ENCODE data around the gene NUBPL. TPM values are rescaled to one million over a fixed set of nuclear protein-coding genes. Genes with fewer than 3 reads are reported as not detected.
"Not testable (repeated sequence)": the region's sequence is repeated elsewhere in the genome, so short reads cannot be mapped to it uniquely, and the experiment has no call there.

The NUBPL gene
- total RNA-seq, 2 experiments from 2014 or later: 10.2 to 12.5 TPM

DNA sequence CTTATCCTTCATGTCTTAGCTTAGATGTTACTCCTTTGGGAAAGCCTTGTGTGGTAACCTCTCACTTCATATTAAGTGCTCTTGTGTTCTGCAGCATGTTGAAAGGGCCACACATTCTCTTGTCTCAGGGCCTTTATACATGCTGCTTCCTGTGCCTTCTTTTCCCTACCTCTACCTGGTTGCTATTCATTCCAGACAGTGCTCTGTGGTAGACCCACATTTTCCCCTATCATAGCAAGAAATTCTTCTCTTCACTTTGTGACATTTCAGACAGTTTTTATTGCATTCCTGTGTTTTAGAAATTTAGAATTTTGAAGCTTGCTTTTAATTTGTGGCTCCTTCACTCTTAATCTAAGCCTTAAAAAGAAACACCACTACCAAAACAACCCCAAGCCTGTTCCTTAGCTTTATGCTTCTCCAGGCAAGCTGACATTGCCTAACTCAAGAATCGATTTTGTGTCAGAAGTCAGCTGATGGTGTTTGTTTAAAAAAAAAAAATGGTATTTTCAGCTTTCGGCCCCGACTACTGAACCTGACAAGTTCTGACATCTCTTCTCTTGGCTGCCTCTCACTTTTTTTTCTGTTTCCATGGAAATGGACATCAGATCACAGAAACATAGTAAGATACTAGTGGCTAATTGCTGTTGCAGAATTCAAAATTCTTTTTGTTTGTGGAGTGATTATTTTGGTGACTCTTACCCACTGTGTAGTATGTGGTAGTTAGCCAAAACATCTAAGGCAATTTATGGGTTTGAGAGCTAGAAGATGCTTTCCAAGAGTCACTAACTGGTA is 156.3 kb downstream of the NUBPL start:
- CTCF ChIA-PET: interaction anchor here (0.6 kb wide), 1 partner anchor 737 kb away, joined by 3 read pairs; no protein-coding TSS in a partner anchor
- POLR2A ChIA-PET: no interaction called here

DNA sequence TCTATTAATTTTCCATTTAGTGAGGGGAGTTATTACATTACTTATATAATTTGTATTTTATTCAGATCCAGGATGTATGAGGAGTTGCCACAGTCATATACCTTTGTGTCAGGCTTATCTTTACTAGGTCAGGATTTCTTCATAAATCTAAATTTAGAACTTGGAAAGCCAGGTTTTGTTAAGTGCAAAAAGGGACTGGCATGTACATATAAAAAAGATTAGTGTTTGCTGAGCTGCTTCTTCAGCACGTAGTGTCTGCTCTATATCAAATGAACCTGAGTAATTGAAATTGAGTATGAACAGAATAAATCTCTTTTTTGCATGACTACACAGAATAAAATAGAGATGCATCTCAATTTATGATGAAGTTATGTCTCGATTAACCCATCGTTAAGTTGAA is 157.4 kb downstream of the NUBPL start:
- ChIA-PET POLR2A (no interaction called here), CTCF (no interaction called here)

DNA sequence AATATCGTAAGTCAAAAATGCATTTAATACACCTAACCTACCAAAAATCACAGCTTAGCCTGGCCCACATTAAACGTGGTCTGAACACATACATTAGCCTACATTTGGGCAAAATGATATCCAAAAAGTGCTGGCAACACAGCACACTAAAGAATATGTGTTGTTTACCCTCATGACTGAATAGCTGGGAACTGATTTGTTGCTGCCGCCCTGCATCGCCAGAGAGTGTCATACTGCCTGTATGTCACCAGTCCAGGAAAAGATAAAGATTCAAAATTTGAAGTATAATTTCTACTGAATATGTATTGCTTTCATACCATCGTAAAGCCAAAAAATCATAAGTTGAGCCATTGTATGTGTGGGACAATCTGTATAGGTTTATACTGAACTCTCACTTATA is 157.8 kb downstream of the NUBPL start:
- CTCF ChIA-PET: no interaction called here
- POLR2A ChIA-PET: no interaction called here

DNA sequence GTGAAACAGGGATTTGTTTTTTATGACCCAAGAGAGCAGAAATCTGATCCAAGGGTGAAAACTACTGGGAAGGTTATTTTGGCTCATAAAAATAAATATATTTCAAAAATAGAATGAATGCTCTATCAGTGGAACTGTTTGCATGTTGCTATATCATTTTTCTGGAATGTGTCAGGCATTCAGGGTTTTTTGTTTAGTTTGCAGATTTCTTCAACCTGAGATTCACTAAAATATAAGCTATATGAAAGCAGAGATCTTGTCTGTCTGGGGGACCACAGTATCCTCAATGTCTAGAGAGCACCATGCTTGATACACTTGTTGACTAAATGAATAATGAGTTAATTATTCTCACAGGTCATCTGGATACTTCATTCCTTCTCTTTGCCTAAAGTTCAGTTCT is 165.1 kb downstream of the NUBPL start:
- POLR2A ChIA-PET: no interaction called here
- CTCF ChIA-PET: no interaction called here

DNA sequence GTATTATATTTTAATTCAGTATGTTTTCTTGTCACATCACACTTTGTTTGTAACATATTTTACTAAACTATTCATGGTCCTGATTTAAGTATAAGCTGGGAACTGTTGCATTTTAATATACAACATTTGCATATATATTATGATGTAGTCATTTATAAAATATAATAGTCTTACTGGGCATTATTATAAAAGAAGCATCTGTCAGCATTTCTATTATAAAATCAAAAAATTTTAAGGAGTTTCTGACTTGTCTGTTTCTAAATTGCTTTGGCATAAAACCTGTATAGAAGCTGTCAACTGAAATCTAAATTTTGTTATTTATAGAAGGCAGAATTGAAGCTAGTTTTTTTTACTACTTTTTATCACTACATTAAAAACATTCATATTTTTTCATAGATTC is 166.6 kb downstream of the NUBPL start:
- POLR2A ChIA-PET: no interaction called here
- CTCF ChIA-PET: no interaction called here

DNA sequence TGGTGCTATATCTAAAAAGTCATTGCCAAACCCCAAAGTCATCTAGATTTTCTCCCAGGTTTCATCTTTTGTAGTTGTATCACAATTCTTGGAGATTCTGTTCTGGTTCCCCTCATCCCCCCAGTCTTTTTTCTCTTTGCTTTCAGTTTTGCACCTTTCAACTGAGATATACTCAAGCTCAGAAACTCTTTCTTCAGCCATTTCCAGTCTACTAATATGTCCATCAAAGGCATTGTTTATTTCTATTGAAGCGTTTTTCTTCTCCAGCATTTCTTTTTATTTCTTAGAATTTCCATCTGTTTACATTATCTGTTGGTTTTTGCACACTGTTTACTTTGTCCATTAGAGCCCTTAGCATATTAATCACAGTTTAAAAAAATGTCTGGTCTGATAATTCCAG is 179.5 kb downstream of the NUBPL start:
- ChIA-PET POLR2A (no interaction called here), CTCF (no interaction called here)

DNA sequence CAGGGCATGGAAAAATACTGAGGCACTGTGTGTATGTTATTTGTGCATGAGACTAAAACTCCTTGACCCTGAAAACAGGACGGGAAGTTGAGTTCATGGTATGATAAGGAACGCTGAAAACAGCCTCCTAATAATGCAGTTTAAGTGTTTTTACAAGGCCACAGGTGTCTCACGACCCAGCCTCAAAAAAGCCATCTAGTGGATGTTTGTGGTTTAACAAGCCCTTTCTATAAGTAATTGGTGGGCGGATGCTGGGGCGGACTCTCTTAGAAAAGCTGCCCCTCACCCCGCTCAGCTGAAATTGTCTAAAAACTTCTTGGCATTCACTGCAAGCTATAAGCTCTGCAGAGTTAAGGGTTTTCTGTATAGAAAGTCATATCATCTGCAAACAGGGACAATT is 184.5 kb downstream of the NUBPL start:
- ChIA-PET POLR2A (no interaction called here), CTCF (no interaction called here)

DNA sequence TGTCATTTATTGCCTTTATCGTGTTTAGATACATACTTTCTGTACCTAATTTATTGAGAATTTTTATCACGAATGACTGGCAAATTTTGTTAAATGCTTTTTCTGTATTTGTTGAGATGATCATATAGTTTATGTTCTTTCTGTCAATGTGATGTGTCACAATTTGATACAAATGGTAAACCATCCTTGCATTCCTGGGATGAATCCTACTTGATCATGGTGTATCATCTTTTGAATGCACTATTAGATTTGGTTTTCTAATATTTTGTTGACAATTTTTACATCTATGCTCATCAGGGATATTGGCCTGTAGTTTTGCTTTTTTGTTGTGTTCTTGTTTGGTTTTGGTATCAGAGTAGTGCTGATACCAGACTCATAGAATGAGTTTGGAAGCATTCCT is 185.1 kb downstream of the NUBPL start:
- ChIA-PET CTCF (no interaction called here), POLR2A (no interaction called here)

DNA sequence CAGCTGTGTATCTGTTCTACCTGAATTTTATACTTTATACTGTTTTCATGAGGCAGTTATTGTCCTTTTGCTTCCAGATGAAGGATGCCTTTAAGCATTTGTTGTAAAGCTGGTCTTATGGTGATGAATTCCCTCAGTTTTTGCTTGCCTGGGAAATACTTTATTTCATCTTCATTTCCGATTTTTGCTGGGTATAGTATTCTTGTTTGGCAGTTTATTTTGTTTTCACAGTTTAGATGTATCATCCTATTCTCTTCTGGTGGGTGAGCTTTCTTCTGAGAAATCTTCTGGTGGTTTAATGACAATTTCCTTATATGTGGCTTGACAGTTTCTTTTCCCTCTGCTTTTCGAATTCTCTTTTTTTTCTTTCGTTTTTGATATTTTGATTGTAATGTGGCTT is 188.1 kb downstream of the NUBPL start:
- ChIA-PET POLR2A (no interaction called here), CTCF (no interaction called here)

DNA sequence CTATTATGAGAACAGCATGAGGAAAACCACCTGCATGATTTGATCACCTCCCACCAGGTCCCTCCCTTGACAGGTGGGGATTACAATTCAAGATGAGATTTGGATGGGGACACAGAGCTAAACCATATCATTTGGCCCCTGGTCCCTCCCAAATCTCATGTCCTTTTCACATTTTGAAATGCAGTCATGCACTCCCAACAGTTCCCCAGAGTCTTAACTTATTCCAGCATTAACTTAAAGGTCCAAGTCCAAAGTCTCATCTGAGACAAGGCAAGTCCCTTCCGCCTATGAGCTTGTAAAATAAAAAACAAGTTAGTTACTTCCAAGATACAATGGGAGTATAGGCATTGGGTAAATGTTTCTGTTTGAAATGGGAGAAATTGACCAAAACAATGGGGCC is 189.8 kb downstream of the NUBPL start:
- CTCF ChIA-PET, POLR2A ChIA-PET: not testable (repeated sequence)

DNA sequence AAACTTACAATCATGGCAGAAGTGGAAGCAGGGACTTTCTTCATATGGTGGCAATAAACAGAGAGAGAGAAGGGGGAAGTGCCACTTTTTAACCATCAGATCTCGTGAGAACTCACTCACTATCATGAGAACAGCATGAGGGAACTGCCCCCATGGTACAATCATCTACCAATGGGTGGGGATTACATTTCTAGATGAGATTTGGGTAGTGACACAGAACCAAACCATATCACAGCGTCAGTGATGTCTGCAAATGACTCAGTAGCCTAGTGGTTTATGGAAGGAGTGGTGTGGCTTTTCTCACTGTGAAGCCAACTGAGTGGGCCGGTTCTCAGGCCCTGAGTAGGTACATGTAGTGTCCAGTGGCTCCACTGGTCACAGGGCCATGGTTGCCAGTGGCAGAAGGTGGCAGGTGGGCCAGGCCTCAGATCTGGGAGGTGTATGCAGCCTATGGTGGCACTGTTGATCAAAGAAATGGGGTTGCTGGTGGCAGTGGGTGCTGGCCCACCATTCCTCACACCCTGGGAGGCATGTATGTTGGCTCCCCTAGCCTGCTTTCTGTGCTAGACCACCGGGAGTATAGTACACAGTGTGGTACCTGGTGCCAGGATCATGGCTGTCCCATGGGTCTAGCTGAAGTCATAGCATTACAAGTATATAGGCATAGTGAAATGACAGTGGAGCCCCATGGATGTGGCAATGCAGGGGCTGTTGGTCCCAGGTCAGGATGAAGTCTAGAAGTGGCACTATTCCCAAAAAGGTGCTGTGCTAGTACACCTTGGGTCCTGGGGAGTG is 191.9 kb downstream of the NUBPL start:
- POLR2A ChIA-PET: no interaction called here
- CTCF ChIA-PET: no interaction called here

DNA sequence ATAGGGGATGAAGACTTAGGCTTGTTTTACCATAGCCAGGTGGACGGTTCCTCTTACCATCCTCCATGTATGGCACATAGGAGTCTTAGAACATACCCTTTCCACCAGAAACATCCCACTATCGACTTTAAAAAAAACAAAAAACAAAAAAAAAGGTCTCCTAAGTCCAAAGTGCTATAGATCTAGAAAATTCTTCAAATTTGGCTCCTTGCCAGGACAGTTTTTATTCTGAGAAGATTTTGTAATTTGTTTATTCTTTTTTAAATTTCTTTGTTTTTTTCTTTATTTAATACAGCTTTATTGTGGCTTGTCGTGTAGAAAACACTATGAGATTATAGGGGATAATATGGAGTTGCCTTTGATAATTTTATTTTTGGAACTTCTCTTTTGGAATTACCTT is 197.7 kb downstream of the NUBPL start:
- ChIA-PET POLR2A (no interaction called here), CTCF (no interaction called here)

DNA sequence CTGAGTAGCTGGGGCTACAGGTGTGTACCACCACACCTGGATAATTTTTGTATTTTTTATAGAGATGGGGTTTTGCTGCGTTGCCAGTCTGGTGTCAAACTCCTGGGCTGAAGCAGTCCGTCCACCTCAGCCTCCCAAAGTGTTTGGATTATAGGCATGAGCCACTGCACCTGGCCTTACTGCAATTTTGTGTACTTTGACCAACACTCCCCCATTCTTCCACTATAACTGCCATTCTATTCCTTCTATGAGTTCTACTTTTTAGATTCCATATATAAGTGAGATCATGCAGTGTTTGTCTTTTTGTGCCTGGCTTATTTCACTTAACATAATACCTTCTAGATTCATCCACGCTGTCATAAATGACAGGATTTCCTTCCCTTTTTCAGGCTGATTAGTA is 199.1 kb downstream of the NUBPL start:
- ChIA-PET CTCF (no interaction called here), POLR2A (no interaction called here)

DNA sequence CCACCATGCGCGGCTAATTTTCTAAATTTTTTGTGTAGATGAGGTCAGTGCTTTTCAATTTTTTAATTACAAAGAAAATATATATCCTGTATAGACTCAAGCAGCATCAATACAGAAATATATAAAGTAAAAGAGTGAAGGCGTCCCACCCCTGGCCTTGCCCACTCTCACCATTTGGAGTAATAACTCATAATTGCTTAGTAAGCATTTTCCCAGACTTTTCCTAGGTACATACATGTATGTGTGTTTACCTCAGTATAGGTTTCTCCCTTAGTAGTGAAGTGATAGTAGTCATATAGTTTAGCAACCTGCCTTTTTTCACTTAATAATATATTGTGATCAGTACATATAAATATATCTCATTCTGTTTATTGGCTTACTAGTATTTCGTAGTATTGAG is 200.1 kb downstream of the NUBPL start:
- ChIA-PET CTCF (no interaction called here), POLR2A (no interaction called here)

DNA sequence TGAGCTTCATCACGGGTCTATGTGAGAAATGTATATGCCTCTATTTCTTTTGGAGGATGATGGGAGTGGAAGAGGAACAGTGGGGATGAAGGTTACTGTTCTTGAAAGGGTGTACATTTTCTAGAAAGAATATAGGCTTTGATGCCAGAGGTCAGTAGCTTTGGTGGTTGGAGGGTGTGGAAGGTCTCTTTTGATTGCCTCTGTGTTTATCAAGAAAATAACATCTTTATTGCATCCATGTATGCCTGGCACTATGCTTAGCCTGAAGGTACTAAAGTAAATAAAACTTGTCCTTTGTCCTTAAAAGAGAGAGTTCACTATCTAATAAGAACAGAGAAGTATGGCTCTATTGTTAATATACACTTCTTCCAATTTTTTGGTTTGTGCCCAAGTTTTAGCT is 201.8 kb downstream of the NUBPL start:
- ChIA-PET POLR2A (no interaction called here), CTCF (no interaction called here)

DNA sequence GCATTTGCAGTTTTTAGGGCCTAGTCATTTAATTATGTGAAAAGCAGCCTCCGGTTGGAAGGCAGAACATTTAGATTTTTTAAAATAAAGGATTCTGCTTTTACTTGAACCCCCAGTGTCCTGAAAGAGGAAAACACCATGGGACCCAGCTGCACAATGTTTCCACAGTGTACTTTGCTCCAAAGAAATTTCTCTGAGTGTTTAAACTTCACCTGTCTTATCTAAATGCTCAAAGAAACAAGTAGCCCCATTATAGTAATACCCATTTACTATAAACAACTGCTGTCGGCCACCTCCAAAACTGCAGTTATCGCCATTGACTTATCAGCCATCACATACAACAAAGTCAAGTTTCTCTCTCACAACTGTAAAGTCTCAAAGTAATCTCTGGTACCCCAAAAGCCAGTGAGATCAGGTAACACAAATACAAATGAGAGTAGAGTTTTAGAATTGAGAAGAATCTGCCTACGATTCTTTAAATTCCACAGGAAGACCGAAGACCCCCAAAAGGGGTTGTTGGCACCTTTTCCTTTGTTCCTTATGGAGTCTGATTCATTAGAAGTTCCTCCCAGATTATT is 205.2 kb downstream of the NUBPL start:
- CTCF ChIA-PET: no interaction called here
- POLR2A ChIA-PET: no interaction called here

DNA sequence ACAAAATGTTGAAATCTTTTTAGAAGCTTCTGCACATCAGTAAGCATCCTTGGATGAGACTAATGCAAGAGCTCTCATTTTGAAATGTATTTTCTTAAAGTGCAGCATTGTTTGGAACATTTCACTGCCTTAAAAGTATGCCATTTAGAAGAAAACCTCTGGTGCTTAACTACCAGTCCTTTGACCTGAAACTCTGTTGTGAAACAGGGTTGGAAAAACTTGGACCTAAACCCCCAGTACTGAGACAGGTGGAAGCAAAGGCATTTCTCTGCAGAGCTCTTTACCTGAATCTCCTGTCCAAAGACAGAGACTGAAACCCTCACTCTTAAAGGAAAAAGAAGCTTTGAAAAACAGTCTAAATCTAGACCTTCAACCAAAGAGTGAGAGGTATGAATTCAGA is 207.2 kb downstream of the NUBPL start:
- POLR2A ChIA-PET: no interaction called here
- CTCF ChIA-PET: no interaction called here

DNA sequence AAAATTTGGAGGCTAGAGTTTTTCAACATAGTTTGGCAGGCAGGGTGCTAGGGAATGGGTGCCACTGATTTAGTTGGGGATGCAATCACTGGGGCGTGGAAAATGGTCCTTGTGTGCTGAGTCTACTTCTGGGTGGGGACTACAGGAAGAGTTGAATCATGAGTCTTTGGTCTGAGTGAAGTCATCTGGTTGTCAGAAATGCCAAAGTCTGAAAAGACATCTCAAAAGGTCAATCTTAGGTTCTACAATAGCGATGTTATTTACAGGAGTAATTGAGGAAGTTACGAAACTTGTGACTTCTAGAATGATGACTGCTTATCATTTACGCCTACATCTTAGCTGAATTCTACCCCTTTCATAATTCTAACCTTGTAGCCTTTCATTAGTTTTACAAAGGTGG is 209.1 kb downstream of the NUBPL start:
- CTCF ChIA-PET: no interaction called here
- POLR2A ChIA-PET: no interaction called here

DNA sequence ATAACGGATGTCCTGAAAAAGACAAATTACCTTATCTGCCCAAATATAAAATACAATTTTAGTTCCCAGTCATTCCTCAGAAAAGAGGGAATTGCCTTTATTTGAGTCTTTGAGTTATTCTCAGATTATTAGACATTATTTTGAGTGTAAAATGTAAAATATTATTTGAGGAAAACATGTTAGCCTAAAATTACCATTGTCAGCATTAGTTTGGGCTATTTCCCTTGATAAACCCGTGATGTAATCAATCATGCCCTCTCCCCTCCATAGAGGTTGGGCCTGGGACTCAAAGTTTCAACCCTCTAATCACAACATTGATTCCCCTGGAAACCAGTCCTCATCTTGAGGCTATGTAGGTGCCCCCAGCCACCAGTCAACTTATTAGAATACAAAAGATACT is 213.4 kb downstream of the NUBPL start:
- CTCF ChIA-PET: no interaction called here

DNA sequence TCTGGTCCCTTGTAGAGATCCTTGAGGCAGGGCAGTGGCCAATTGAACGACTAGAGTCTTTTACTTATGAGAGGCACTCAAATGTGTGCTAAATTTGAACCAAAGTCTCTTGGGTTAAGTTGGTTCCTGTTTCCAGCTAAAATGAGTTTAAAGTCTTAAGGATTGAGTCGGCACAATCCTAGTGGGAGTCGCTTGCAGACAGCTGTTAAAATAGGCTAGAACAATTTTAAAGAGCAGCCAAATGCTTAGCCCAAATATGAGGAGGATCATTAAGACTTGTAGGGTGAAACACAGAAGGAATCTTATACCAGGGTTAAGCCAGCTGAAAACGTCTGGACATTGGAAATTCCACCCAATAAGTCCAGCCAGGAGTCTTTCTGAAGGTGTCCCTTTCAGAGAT is 216.1 kb downstream of the NUBPL start:
- ChIA-PET CTCF (no interaction called here), POLR2A (no interaction called here)

More for the DNA sequence above, 213.4 kb downstream of the NUBPL start:
- POLR2A ChIA-PET: no interaction called here

DNA sequence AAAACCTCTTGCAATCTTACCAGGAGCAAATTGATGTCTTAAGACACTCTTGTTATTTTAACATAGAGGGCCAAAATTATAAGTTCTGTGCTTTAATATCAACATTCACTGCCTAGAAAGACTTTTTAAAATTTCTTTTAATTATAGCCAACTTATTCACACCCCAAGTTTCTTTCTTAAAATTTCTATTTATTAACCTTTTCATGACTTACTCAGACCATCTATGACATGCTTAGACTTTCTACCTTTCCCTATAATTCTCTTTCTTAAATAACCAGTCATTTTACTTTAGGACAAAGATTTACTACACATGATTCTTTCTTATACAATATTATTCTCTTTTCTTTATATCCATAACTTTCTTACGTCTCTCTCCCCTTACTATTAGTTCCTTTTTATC is 220.4 kb downstream of the NUBPL start:
- ChIA-PET POLR2A (interaction anchor here (0.6 kb wide), 1 partner anchor 688 kb away, joined by 3 read pairs; no protein-coding TSS in a partner anchor), CTCF (no interaction called here)

DNA sequence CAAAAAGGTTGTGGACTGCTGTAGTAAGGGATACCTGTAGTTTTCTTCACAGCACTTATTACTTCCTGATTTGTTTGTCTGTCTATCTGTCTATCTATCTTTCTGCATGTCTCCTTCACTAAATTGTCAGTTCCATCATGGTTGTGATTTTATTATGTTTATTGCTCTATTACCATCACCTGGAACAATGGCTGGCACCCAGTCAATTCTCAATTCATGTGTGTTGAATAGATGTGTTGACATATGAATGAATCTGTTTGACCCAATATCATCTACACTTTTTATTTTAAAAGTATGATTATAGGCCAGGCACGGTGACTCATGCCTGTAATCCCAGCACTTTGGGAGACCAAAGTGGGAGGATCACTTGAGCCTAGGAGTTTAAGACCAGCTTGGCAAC is 224.4 kb downstream of the NUBPL start:
- ChIA-PET POLR2A (no interaction called here), CTCF (no interaction called here)
